IMR-90 (cell line): ENCODE results near the gene MYO1D. TPM values are rescaled to one million over a fixed set of nuclear protein-coding genes. Genes with fewer than 3 reads are reported as not detected.
"Not testable (repeated sequence)": the region's sequence is repeated elsewhere in the genome, so short reads cannot be mapped to it uniquely, and the experiment has no call there.

ENCODE experiments used
- ATAC-seq: fragments of 200-7000 bp; cut with Tn5 transposase; 2 replicates; pipeline ENCODE4 v1.9.1; 2020; ENCODE audit warnings: low read depth, mild to moderate bottlenecking, moderate library complexity
- BruUV-seq: library from RNA; stranded (reverse); fragments of 400-500 nt; replicated peaks from 2 replicates; lab custom pipeline; 2021; lab: Mats Ljungman, UMichigan
- CTCF ChIA-PET: fragments of 300-600 bp; formaldehyde crosslinking; extraction: SDS; loops from one replicate; lab custom pipeline; 2021; ENCODE audit warnings: antibody characterized with exemption; lab: Yijun Ruan, JAX
- POLR2A ChIA-PET: fragments of 300-600 bp; sonication (Branson Sonifier 250); formaldehyde crosslinking; loops from one replicate; lab custom pipeline; 2022; ENCODE audit warnings: antibody characterized with exemption; ENCODE audit not compliant: unreplicated experiment; lab: Charles Lee
- DNase-seq: peaks from one replicate; pipeline ENCODE4 v3.0.0; 2013
- H2AFZ ChIP-seq: replicated peaks from 2 replicates; pipeline ENCODE3; 2013; ENCODE audit warnings: low read length, mild to moderate bottlenecking; ENCODE audit not compliant: poor library complexity
- H2AK5ac ChIP-seq: 2 replicates; pipeline ENCODE4 v1.6.1; 2013; ENCODE audit warnings: low read depth, low read length, inconsistent platforms
- H2AK9ac ChIP-seq: replicated peaks from 2 replicates; pipeline ENCODE3; 2013; ENCODE audit warnings: mild to moderate bottlenecking, low read depth, low read length, moderate library complexity; ENCODE audit not compliant: poor library complexity
- H2BK120ac ChIP-seq: 2 replicates; pipeline ENCODE4 v1.6.1; 2013; ENCODE audit warnings: low read depth, low read length, inconsistent platforms
- H2BK15ac ChIP-seq: 3 replicates; pipeline ENCODE4 v1.6.1; 2013; ENCODE audit warnings: low read depth, low read length, inconsistent platforms
- H2BK20ac ChIP-seq: 2 replicates; pipeline ENCODE4 v1.6.1; 2013; ENCODE audit warnings: low read depth, mild to moderate bottlenecking, inconsistent platforms, low read length, moderate library complexity
- H2BK5ac ChIP-seq: 2 replicates; pipeline ENCODE4 v1.6.1; 2013; ENCODE audit warnings: mild to moderate bottlenecking, low read depth, low read length, inconsistent platforms; ENCODE audit not compliant: poor library complexity, severe bottlenecking
- H3K14ac ChIP-seq: replicated peaks from 2 replicates; pipeline ENCODE4 v1.6.1; 2013; ENCODE audit warnings: low read depth, low read length, inconsistent platforms
- H3K18ac ChIP-seq: 2 replicates; pipeline ENCODE4 v1.6.1; 2013; ENCODE audit warnings: low read depth, low read length, control low read depth
- H3K23ac ChIP-seq: 2 replicates; pipeline ENCODE4 v1.6.1; 2013; ENCODE audit warnings: low read depth, low read length, inconsistent platforms
- H3K27ac ChIP-seq: 2 replicates; pipeline ENCODE4 v1.5.1; 2013; ENCODE audit warnings: mild to moderate bottlenecking, control low read depth, low read length; ENCODE audit not compliant: insufficient read depth
- H3K27me3 ChIP-seq: 2 replicates; pipeline ENCODE4 v1.6.1; 2013; ENCODE audit warnings: low read length; ENCODE audit not compliant: control insufficient read depth, insufficient read depth
- H3K36me3 ChIP-seq: 2 replicates; pipeline ENCODE4 v1.6.1; 2013; ENCODE audit warnings: low read length, mixed read lengths; ENCODE audit not compliant: control insufficient read depth, insufficient read depth
- H3K4ac ChIP-seq: 2 replicates; pipeline ENCODE4 v1.6.1; 2013; ENCODE audit warnings: low read depth, low read length, inconsistent platforms
- H3K4me1 ChIP-seq: 2 replicates; pipeline ENCODE4 v1.6.1; 2013; ENCODE audit warnings: low read length, mixed read lengths; ENCODE audit not compliant: control insufficient read depth, insufficient read depth
- H3K4me2 ChIP-seq: 2 replicates; pipeline ENCODE4 v1.6.1; 2013; ENCODE audit warnings: low read depth, mild to moderate bottlenecking, control low read depth, low read length, moderate library complexity
- H3K4me3 ChIP-seq: 2 replicates; pipeline ENCODE4 v1.5.1; 2013; ENCODE audit warnings: low read depth, mild to moderate bottlenecking, control low read depth, low read length, moderate library complexity; ENCODE audit not compliant: insufficient read depth
- H3K56ac ChIP-seq: 2 replicates; pipeline ENCODE4 v1.6.1; 2013; ENCODE audit warnings: low read length, inconsistent platforms; ENCODE audit not compliant: insufficient read depth; ENCODE audit errors: extremely low read depth
- H3K79me1 ChIP-seq, 2 experiments: 2 replicates each; pipeline ENCODE4 v1.6.1; 2013; ENCODE audit warnings: low read length in 2 of 2, inconsistent platforms in 1 of 2, low read depth in 1 of 2
- H3K9ac ChIP-seq: 2 replicates; pipeline ENCODE4 v1.6.1; 2013; ENCODE audit warnings: low read depth, low read length, control low read depth
- H3K9me1 ChIP-seq: 2 replicates; pipeline ENCODE4 v1.6.1; 2013; ENCODE audit warnings: low read length, inconsistent platforms; ENCODE audit not compliant: insufficient read depth
- H3K9me3 ChIP-seq: 2 replicates; pipeline ENCODE4 v1.6.1; 2013; ENCODE audit warnings: low read length; ENCODE audit not compliant: control insufficient read depth, insufficient read depth
- H4K20me1 ChIP-seq: 2 replicates; pipeline ENCODE4 v1.6.1; 2013; ENCODE audit warnings: low read length, inconsistent platforms; ENCODE audit not compliant: insufficient read depth
- H4K5ac ChIP-seq: 2 replicates; pipeline ENCODE4 v1.6.1; 2013; ENCODE audit warnings: mild to moderate bottlenecking, low read depth, low read length, control low read depth
- H4K8ac ChIP-seq, 2 experiments: 2 replicates each; pipeline ENCODE4 v1.6.1; 2013; ENCODE audit warnings: low read depth in 2 of 2, low read length in 2 of 2, control low read depth in 1 of 2, inconsistent platforms in 1 of 2
- H4K91ac ChIP-seq: 2 replicates; pipeline ENCODE4 v1.6.1; 2013; ENCODE audit warnings: low read depth, low read length, inconsistent platforms; ENCODE audit not compliant: insufficient read depth
- WGBS, 2 experiments: methylation state at CpG; one replicate each; pipeline versions ENCODE4 v1.1.5 to v1.1.7; 2013; ENCODE audit warnings: missing lambda C conversion rate in 2 of 2; ENCODE audit not compliant: insufficient read length in 1 of 2; ENCODE audit errors: extremely low coverage in 2 of 2; 5-methylcytosine and 5-hydroxymethylcytosine counted together
- dilution Hi-C: fragments of 300-500 bp; cut with HindIII; formaldehyde crosslinking; loops from one replicate; pipeline ENCODE4 v1.14.3; 2018; ENCODE audit warnings: low sequenced_read_pairs; ENCODE audit not compliant: unreplicated experiment
- in situ Hi-C: fragments of 300-500 bp; cut with MboI; formaldehyde crosslinking; loops from 3 replicates; pipeline ENCODE4 v1.14.3; 2019; ENCODE audit warnings: low sequenced_read_pairs, inconsistent platforms, mixed read lengths
- intact Hi-C: fragments of 100-400 bp; cut with micrococcal nuclease; formaldehyde crosslinking; loops from 2 replicates; pipeline ENCODE4 v1.10.0; 2022
- polyA plus RNA-seq, 3 experiments: library from polyadenylated mRNA; depleted of rRNA; stranded (reverse); fragments of >200 nt; gene quantifications; 2 replicates each; pipeline ENCODE4 v1.2.3, GENCODE V29; 2012; ENCODE audit warnings: low replicate concordance in 1 of 3
- total RNA-seq: library from RNA; depleted of rRNA; stranded (reverse); fragments of >200 nt; gene quantifications from 2 replicates; pipeline ENCODE4 v1.2.3, GENCODE V29; 2012

Gene MYO1D
- total and polyA plus RNA-seq, 2 of the 4 experiments (the other 2 are of a cell fraction): 0.63 to 0.90 TPM

DNA sequence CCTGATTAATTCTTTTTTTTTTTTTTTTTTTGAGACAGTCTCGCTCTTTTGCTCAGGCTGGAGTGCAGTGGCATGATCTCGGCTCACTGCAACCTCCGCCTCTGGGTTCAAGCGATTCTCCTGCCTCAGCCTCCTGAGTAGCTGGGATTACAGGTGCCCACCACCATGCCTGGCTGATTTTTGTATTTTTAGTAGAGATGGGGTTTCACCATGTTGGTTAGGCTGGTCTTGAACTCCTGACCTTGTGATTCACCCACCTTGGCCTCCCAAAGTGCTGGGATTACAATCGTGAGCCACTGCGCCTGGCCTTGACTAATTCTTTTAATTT is 352.4 kb downstream of the MYO1D start:
- H3K4me2 ChIP-seq, in situ Hi-C loops, H3K56ac ChIP-seq, DNase-seq, H3K23ac ChIP-seq, H3K9ac ChIP-seq, H4K20me1 ChIP-seq, H4K8ac ChIP-seq, H3K18ac ChIP-seq, ATAC-seq, H3K27me3 ChIP-seq, dilution Hi-C loops, H2BK120ac ChIP-seq, H2BK5ac ChIP-seq, H3K9me1 ChIP-seq, H2AK5ac ChIP-seq, H4K5ac ChIP-seq, H2BK15ac ChIP-seq, H3K79me1 ChIP-seq, intact Hi-C loops, H3K9me3 ChIP-seq, H3K4ac ChIP-seq, H3K4me1 ChIP-seq, H2AFZ ChIP-seq, BruUV-seq, H2BK20ac ChIP-seq, H4K91ac ChIP-seq, H3K27ac ChIP-seq, H2AK9ac ChIP-seq, H3K4me3 ChIP-seq, H3K14ac ChIP-seq, H3K36me3 ChIP-seq: not testable (repeated sequence)
- CTCF ChIA-PET: interaction anchor here (0.5 to 0.7 kb wide), 2 partner anchors 10 to 151 kb away, joined by 3 to 4 read pairs; no protein-coding TSS in a partner anchor
- no CpG with 5 or more reads among the region's 6 CpGs for WGBS, 2 experiments
- POLR2A ChIA-PET: interaction anchor here (0.5 kb wide), 1 partner anchor 10 kb away, joined by 3 read pairs; no protein-coding TSS in a partner anchor
